Esophagus muscularis mucosa (tissue), 2 donors: ENCODE data around the gene C3orf85.

Experiments used
- POLR2A ChIP-seq: fragments of 450-650 bp; IDR thresholded peaks from one replicate; pipeline ENCODE4 v1.6.1; 2017; ENCODE audit warnings: antibody characterized with exemption, moderate library complexity, mild to moderate bottlenecking, low read depth
- POLR2AphosphoS5 ChIP-seq, 2 donors: sonication (generic); formaldehyde crosslinking; IDR thresholded peaks; one replicate each; pipeline ENCODE4 v1.6.1; 2017; ENCODE audit warnings: antibody characterized with exemption in 2 of 2

DNA sequence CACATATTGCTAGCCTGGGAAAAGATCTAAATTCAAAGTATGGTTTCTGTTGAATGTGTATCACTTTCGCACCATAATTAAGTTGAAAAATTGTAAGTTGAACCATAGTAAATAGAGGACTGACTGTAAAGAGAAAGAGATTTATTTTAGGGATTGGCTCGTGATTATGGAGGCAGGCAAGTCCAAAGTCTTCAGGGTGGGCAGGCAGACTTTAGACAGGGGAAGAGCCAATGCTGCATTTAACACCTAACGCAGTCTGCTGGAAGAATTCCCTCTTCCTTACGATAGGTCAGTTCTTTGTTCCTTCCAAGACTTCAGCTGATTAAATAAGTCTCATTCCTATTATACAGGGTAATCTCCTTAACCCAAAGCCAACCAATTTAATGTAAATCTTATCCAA, 15.8 kb downstream of the C3orf85 start:
- TF ChIP-seq POLR2AphosphoS5 (IDR thresholded peaks at IDR 0.05) = no peak
- TF ChIP-seq POLR2A = no peak
